Suprapubic skin (tissue), 4 donors: Measurements from ENCODE around the gene ARID1A. TPM values are rescaled to one million over a fixed set of nuclear protein-coding genes. Genes with fewer than 3 reads are reported as not detected.

Source experiments
- DNase-seq, 2 donors: peaks; one replicate each; pipeline ENCODE4 v3.0.0-alpha.2; 2019; ENCODE audit warnings: low spot score in 2 of 2
- H3K27ac ChIP-seq: fragments of 200-600 bp; sonication (generic); one replicate; pipeline ENCODE4 v1.5.1; 2019
- H3K27me3 ChIP-seq: fragments of 200-600 bp; sonication (generic); one replicate; pipeline ENCODE4 v1.5.1; 2019
- H3K36me3 ChIP-seq: fragments of 200-600 bp; sonication (generic); one replicate; pipeline ENCODE4 v1.5.1; 2019
- H3K4me1 ChIP-seq: fragments of 200-600 bp; sonication (generic); one replicate; pipeline ENCODE4 v1.5.1; 2019
- H3K4me3 ChIP-seq: fragments of 200-600 bp; sonication (generic); one replicate; pipeline ENCODE4 v1.5.1; 2019; ENCODE audit warnings: mild to moderate bottlenecking
- H3K9me3 ChIP-seq: fragments of 200-600 bp; sonication (generic); one replicate; pipeline ENCODE4 v1.5.1; 2019
- CTCF ChIP-seq, 2 donors: fragments of 200-600 bp in 1 of 2; fragments of 450-650 bp in 1 of 2; sonication (generic) in 1 of 2; IDR thresholded peaks; one replicate each; pipeline ENCODE4 v1.5.1; 2016 to 2019; ENCODE audit warnings: antibody characterized with exemption in 2 of 2, mild to moderate bottlenecking in 1 of 2, moderate library complexity in 1 of 2
- EP300 ChIP-seq: sonication (generic); formaldehyde crosslinking; IDR thresholded peaks from one replicate; pipeline ENCODE4 v1.6.1; 2017; ENCODE audit warnings: antibody characterized with exemption
- POLR2A ChIP-seq, 2 donors: fragments of 450-650 bp; IDR thresholded peaks; one replicate each; pipeline ENCODE4 v1.6.1; 2017; ENCODE audit warnings: antibody characterized with exemption in 2 of 2, mild to moderate bottlenecking in 2 of 2, moderate library complexity in 2 of 2
- POLR2AphosphoS5 ChIP-seq, 3 donors: sonication (generic); formaldehyde crosslinking; IDR thresholded peaks; one replicate each; pipeline ENCODE4 v1.6.1; 2017; ENCODE audit warnings: antibody characterized with exemption in 3 of 3
- WGBS: methylation state at CpG from one replicate; pipeline ENCODE4 v1.1.5; 2018; 5-methylcytosine and 5-hydroxymethylcytosine counted together
- total RNA-seq, 4 donors: library from RNA; depleted of rRNA; stranded (reverse); fragments of >200 nt; gene quantifications; one replicate each; pipeline ENCODE4 v1.1.0, GENCODE V29; 2016

ARID1A gene
- total RNA-seq, 4 donors from 2014 or later: 77.2 to 90.0 (median 83.5) TPM

- 74% methylated on average over 8 of the region's 11 CpGs for WGBS
- Histone ChIP-seq H3K27ac (no peak overlapping the region), H3K4me1 (peaks cover 18% of the 10 kb centered on the region), H3K9me3 (no peaks in the 10 kb centered on the region), H3K27me3 (no peaks in the 10 kb centered on the region), H3K4me3 (no peak overlapping the region), H3K36me3 (peaks cover 81% of the 10 kb centered on the region)
- no peak for TF ChIP-seq EP300
- no peak for TF ChIP-seq CTCF (IDR thresholded peaks at IDR 0.05)
- no peak for TF ChIP-seq POLR2A (IDR thresholded peaks at IDR 0.05)
- TF ChIP-seq POLR2AphosphoS5 (IDR thresholded peaks at IDR 0.05): no peak
- DNase-seq: no peak
Observed at GRCh38 chr1:26779098-26779668, 83.4 kb downstream of the ARID1A start.

- H3K36me3 ChIP-seq: peaks cover 68% of the 10 kb centered on the region
- H3K27ac ChIP-seq: no peak overlapping the region
- 82% methylated on average over 12 of the region's 21 CpGs for WGBS
- no peaks in the 10 kb centered on the region for H3K9me3 ChIP-seq
- H3K27me3 ChIP-seq: no peaks in the 10 kb centered on the region
- no peak for DNase-seq
- TF ChIP-seq POLR2A (IDR thresholded peaks at IDR 0.05): no peak
- TF ChIP-seq CTCF (IDR thresholded peaks at IDR 0.05): no peak
- no peak for TF ChIP-seq EP300
- TF ChIP-seq POLR2AphosphoS5 (IDR thresholded peaks at IDR 0.05): no peak
- no peak overlapping the region for H3K4me3 ChIP-seq
- H3K4me1 ChIP-seq: peaks cover 30% of the 10 kb centered on the region
Observed at GRCh38 chr1:26780344-26780957, 84.6 kb downstream of the ARID1A start.

- WGBS: 81% methylated on average over 11 of the region's 11 CpGs
- H3K27me3 ChIP-seq: no peaks in the 10 kb centered on the region
- no peak for DNase-seq
- H3K4me3 ChIP-seq: no peak overlapping the region
- H3K9me3 ChIP-seq: no peaks in the 10 kb centered on the region
- H3K4me1 ChIP-seq: peaks cover 38% of the 10 kb centered on the region
- H3K36me3 ChIP-seq: peaks cover 59% of the 10 kb centered on the region
- TF ChIP-seq POLR2A (IDR thresholded peaks at IDR 0.05) (no peak), POLR2AphosphoS5 (IDR thresholded peaks at IDR 0.05) (no peak), EP300 (no peak), CTCF (IDR thresholded peaks at IDR 0.05) (no peak)
- H3K27ac ChIP-seq: no peak overlapping the region
Observed at GRCh38 chr1:26781206-26781825, 85.5 kb downstream of the ARID1A start.

- no peaks in the 10 kb centered on the region for H3K9me3 ChIP-seq
- TF ChIP-seq POLR2A (IDR thresholded peaks at IDR 0.05): no peak
- TF ChIP-seq CTCF (IDR thresholded peaks at IDR 0.05): no peak
- TF ChIP-seq POLR2AphosphoS5 (IDR thresholded peaks at IDR 0.05): no peak
- no peak for TF ChIP-seq EP300
- DNase-seq: no peak
- H3K4me1 ChIP-seq: peaks cover 47% of the 10 kb centered on the region
- no peak overlapping the region for H3K27ac ChIP-seq
- peaks cover 46% of the 10 kb centered on the region for H3K36me3 ChIP-seq
- WGBS: 81% methylated on average over 3 of the region's 3 CpGs
- H3K27me3 ChIP-seq: no peaks in the 10 kb centered on the region
- no peak overlapping the region for H3K4me3 ChIP-seq
Observed at GRCh38 chr1:26782521-26783212, 86.9 kb downstream of the ARID1A start.

- H3K9me3 ChIP-seq: no peaks in the 10 kb centered on the region
- peaks cover 36% of the 10 kb centered on the region for H3K36me3 ChIP-seq
- peak overlapping the region; percentile 39 for H3K27ac ChIP-seq
- no peak for DNase-seq
- no peak for TF ChIP-seq CTCF (IDR thresholded peaks at IDR 0.05)
- no peak for TF ChIP-seq POLR2AphosphoS5 (IDR thresholded peaks at IDR 0.05)
- no peak for TF ChIP-seq POLR2A (IDR thresholded peaks at IDR 0.05)
- TF ChIP-seq EP300: no peak
- no peak overlapping the region for H3K4me3 ChIP-seq
- H3K4me1 ChIP-seq: peaks cover 48% of the 10 kb centered on the region
- 83% methylated on average over 5 of the region's 5 CpGs for WGBS
- no peaks in the 10 kb centered on the region for H3K27me3 ChIP-seq
Observed at GRCh38 chr1:26783646-26784022, 87.8 kb downstream of the ARID1A start.
